Renal pelvis (tissue), 4 donors: ENCODE results near the gene ALOX5AP. TPM values are rescaled to one million over a fixed set of nuclear protein-coding genes. Genes with fewer than 3 reads are reported as not detected.
"Not testable (repeated sequence)": the region's sequence is repeated elsewhere in the genome, so short reads cannot be mapped to it uniquely, and the experiment has no call there.

Experiments used
- DNase-seq: peaks from one replicate; pipeline ENCODE4 v3.0.0-alpha.2; 2013
- polyA plus RNA-seq, 3 donors: library from polyadenylated mRNA; unstranded; fragments of 120-200 nt; gene quantifications; one replicate each; pipeline ENCODE4 v1.2.1, GENCODE V29; 2013; ENCODE audit not compliant: insufficient read length in 3 of 3

The ALOX5AP gene
- polyA plus RNA-seq, 3 donors: 2.5 to 5.5 (median 4.5) TPM

- no peak for DNase-seq
Observed at GRCh38 chr13:30736461-30737320, 1.3 kb downstream of the ALOX5AP start.

GRCh38 chr13:30737511-30738337 is 2.4 kb downstream of the ALOX5AP start:
- DNase-seq: no peak

- no peak for DNase-seq
Observed at GRCh38 chr13:30738526-30739236, 3.3 kb downstream of the ALOX5AP start.

DNA sequence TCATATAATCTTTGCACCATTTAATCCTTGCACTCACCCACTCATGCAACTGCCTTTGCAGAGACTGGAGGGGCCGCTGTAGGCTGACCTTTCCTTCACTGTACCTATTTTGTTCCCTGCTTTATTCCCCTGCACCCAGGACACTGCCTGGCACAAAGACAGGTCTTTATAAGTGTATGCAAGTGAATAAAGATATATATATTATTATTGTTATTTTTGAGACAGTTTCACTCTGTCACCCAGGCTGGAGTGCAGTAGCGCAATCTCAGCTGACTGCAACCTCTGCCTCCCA is 3.8 kb downstream of the ALOX5AP start:
- DNase-seq: no peak

- DNase-seq: no peak
Observed at GRCh38 chr13:30739761-30740642, 4.7 kb downstream of the ALOX5AP start.

GRCh38 chr13:30742901-30743300 is 7.6 kb downstream of the ALOX5AP start:
- DNase-seq: no peak

DNA sequence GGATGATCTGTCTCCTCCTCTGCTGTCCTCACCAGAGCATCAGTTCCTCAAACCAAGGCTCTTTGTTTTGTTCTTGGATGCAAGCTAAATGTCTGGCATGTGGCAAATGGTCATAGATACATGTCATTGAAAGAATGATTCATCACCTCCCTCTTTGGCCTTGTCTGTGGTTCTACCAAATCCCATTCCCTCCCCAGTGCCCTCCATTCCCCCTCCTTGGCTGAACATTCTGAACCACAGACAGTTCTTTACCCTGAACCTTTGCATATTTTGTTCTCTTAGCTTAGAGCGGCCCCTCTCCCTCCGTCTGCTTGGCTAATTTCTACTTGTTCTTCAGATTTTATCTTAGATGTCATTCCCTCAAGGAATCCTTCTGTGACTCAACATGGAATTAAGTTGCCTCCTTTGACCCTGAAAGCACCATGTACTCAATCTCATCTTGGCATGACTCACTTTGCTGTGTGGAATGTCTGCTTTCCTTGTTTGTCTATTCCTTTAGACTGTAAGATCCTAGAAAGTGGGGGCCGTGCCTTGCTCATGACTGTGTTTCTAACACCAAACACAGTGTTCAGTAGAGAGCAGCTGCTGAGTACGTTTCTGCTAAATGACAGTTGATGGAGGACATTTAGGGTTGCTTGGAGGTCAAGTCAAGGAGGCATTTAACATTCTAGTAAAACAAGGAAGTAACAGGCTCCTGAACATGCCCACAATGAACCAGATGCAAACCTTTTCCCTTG is 8.1 kb downstream of the ALOX5AP start:
- no peak for DNase-seq

DNA sequence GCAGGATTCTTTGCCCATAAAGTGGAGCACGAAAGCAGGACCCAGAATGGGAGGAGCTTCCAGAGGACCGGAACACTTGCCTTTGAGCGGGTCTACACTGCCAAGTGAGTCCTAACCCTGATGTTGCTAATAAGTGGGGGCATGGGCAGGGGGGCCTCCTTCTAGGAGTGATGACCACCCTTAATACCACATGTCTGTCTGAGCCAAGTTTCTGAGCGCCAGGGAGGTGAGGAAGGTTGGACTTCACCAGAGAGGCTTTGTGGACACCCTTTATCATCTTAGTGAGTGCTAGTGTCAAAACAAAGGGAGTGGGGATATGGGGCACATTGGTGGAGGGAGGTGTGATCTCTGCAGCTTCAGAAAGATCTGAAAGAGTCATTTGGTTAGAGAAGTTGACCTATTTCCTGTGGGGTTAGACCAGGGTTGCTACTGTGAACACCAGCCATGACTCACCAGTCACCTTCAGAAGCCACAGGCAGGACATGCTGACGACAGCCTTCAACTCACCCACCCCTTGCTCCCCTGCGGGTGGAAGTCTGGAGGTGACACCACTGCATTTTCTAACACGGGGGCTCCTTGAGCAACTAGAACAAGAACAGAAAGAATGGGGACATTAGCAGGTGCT is 8.8 kb downstream of the ALOX5AP start:
- no peak for DNase-seq

GRCh38 chr13:30744681-30745077 is 9.3 kb downstream of the ALOX5AP start:
- no peak for DNase-seq

GRCh38 chr13:30745906-30746686 is 10.8 kb downstream of the ALOX5AP start:
- DNase-seq: no peak

- DNase-seq: no peak
Observed at GRCh38 chr13:30746791-30747190, 11.4 kb downstream of the ALOX5AP start.

GRCh38 chr13:30747845-30748244 is 12.5 kb downstream of the ALOX5AP start:
- DNase-seq: not testable (repeated sequence)

- DNase-seq: no peak
Observed at GRCh38 chr13:30748717-30749116, 13.4 kb downstream of the ALOX5AP start.

GRCh38 chr13:30750036-30750435 is 14.7 kb downstream of the ALOX5AP start:
- DNase-seq: no peak

GRCh38 chr13:30751183-30751933 is 16.0 kb downstream of the ALOX5AP start:
- no peak for DNase-seq

DNA sequence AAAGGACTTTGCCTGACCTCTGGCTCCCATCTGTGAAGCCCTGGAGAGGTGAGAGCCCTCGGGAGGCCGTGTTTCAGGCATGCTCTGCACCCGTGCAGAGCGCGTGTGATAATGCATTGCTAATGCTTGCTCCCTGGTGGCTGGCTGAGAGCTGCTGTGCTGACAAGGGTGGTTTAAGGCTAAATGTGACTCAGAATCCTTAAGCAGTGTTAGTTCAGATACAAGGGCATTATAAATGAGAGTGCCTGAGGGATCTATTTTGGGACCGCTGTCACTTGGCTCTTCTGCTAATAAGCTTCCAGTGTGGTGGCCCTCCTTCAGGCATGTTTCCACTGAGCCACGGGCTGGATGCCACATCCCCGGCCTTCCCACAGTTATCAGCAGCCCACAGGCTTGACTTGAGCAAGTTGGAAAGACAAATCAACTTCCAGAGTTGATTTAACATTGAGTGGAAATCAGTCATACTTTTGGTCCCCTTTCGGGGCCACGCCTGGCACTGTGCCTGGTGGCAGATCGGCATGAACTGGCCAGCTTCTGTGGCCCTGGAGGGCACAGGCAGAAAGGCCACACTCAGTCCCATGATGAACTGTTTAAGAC is 17.0 kb downstream of the ALOX5AP start:
- DNase-seq: no peak

DNA sequence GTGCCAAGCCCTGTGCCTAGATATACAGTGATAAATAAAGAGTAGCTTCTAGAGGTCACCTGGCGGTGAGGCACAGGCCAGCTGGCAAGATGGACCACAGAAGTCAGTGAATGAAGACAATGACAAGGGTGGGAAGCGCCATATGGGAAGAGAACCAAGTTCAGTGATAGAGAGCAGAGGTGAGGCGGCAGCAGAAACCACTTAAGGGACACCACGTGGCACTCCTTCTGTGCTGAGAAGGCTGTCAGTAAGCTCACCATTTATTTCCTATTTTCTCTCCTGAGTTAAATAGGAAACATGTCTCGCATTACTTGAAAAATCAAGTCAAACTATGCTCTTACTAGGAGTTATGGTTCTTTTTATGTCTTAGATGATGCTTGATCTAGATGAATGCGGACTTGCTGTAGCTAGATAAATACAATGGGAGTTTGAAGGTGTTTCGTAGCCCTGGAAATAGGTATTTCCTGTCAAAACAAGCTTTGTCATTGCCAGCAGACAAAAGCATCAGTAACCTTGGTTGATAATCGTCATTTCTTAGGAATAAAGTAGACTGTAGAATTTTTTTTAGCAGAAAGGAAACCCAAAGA is 17.8 kb downstream of the ALOX5AP start:
- no peak for DNase-seq

DNA sequence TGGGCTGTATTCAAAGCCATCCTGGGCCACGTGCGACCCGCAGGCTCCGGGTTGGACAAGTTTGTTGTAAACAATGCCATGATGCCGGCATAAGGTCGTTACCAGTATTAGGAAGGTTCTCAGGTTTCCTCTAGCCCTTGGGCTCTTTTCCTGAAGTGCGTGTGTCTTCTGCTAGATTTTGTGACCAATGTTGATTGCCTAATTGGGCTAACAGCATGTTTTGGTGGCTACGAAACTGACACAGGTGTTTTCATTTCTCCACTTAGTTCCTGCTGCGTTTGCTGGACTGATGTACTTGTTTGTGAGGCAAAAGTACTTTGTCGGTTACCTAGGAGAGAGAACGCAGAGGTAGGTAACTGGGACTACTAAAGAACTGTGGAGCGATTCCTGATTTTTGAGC is 20.3 kb downstream of the ALOX5AP start:
- DNase-seq: no peak
